OCI-M1 (cell line): Measurements from ENCODE around the gene MBTPS1.
"Not testable (repeated sequence)": the region's sequence is repeated elsewhere in the genome, so short reads cannot be mapped to it uniquely, and the experiment has no call there.

ENCODE experiments used
- DNase-seq: peaks from one replicate; lab custom pipeline; 2025; lab: John Stamatoyannopoulos, UW

Gene MBTPS1

DNA sequence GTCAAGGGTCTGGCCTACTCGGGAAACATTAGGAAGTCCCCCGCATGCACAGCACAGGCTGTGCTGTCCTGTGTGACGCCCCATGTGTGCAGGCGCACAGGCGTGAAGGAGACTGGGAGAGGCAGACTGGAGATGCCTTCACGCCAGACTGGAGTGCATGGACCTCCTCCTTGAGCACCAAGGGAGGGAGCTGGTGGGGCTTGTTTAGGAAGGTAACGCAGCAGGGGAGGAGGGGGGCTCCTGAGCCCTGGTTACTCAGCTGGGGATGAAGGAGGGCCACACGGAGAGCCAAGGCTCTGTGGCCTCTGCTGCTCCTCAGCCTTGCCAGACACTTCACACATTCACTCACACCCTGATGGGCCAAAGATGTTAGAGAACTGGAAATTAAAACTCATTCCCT lies 20.5 kb upstream of the MBTPS1 start:
- DNase-seq: no peak

GRCh38 chr16:84136331-84137125 lies 19.8 kb upstream of the MBTPS1 start:
- no peak for DNase-seq

- peak; percentile 59 for DNase-seq
Observed at GRCh38 chr16:84132527-84133285, 16.0 kb upstream of the MBTPS1 start.

- DNase-seq: no peak
Observed at GRCh38 chr16:84131117-84131516, 14.4 kb upstream of the MBTPS1 start.

- DNase-seq: no peak
Observed at GRCh38 chr16:84124257-84125073, 7.7 kb upstream of the MBTPS1 start.

DNA sequence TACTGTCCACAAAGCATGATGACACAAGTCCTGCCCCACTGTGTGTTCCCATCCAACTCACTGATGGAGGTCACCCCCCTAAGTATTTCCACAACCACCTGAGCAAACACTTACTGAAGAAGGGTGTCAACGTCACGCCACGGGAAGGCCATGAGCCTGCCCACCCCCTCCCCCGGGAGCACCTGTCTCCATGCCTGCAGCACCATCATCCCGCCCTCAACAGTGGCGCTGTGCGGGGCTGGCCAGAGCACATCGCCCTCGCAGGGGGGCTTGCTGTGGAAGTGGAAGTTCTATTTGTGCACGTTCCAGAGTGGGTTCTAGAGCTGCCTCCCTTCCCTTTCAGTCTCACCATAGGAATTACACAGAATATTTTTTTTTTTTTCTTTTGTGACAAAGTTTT lies 4.3 kb upstream of the MBTPS1 start:
- DNase-seq: no peak

- DNase-seq: peak; percentile 8
Observed at GRCh38 chr16:84120023-84120422, 3.3 kb upstream of the MBTPS1 start.

GRCh38 chr16:84119368-84119767 lies 2.6 kb upstream of the MBTPS1 start:
- DNase-seq: no peak

DNA sequence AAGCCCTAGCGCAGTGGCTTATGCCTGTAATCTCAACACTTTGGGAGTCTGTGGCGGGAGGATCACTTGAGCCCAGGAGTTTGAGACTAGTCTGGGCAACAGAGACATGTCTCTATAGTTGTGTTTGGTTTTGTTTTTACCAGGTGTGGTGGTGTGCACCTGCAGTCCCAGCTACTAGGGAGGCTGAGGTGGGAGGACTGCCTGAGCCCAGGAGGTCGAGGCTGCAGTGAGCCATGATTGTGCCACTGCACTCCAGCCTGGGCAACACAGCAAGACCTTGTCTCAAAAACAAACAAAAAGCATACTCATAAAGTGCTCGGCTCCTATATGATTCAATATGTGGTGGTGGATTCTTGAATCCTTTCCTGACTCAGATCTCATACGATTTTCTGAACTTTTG lies 1.6 kb upstream of the MBTPS1 start:
- DNase-seq: not testable (repeated sequence)

GRCh38 chr16:84117494-84117843 lies 727 bp upstream of the MBTPS1 start:
- DNase-seq: peak; percentile 60

DNA sequence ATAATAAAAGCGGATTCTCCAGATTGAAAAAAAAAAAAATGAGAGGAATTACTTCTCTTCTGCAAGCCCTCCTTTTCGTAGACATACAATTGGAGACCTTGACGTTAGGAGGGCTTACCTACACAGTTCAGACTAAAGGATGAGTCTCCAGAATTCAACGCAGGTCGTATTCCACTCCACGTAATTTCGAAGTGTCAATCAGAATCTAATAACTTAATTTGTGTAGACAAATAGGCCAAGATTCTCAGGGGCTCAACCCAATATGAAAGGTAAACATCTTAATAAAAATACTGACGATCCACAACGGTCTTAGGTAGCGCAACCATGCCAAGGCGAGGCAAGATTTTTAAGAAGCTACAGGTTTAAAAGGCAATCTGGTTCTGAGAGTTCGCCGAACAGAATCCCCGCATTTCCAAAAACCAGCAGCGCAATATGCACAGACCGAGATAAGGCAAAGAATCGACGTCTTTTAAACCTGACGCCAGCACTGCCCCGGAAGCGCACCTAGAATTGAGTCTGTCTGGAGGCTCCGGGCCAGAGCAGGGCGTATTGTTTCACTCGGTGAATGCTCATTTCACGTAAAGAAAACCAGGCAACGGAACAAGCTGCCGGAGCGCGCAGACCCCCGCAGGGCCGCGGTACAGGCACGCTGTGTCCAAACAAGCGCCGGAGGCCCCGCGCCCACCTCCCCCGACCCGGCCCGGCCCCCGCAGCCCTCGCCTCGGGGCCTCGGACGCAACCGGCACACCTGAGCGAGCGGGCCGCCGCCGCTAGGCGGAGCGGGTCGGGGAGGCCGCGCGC lies 623 bp downstream of the MBTPS1 start:
- peak; percentile 88 for DNase-seq

GRCh38 chr16:84111949-84112348 lies 4.8 kb downstream of the MBTPS1 start:
- not testable (repeated sequence) for DNase-seq

- no peak for DNase-seq
Observed at GRCh38 chr16:84111525-84111924, 5.2 kb downstream of the MBTPS1 start.

GRCh38 chr16:84110527-84110926 lies 6.2 kb downstream of the MBTPS1 start:
- DNase-seq: no peak

- no peak for DNase-seq
Observed at GRCh38 chr16:84109598-84110335, 7.0 kb downstream of the MBTPS1 start.

DNA sequence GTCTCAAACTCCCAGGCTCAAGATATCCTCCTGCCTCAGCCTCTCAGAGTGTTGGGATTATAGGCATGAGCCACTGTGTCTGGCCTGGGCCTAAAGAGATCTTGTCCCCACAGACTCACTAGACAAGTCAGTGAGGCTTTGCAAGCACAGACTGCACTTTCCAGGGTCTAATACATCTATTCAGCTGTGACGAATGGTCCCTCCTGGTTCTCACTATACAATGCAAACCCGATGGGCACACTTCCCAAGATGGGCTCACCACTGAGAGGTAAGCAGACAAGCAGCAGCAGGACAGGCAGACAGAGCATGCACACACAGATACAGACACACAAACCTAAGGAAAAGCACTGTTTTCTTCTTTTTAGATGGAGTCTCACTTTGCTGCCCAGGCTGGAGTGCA lies 8.8 kb downstream of the MBTPS1 start:
- DNase-seq: no peak

- DNase-seq: no peak
Observed at GRCh38 chr16:84105948-84106740, 10.6 kb downstream of the MBTPS1 start.

- no peak for DNase-seq
Observed at GRCh38 chr16:84105301-84105815, 11.4 kb downstream of the MBTPS1 start.

GRCh38 chr16:84104231-84104630 lies 12.5 kb downstream of the MBTPS1 start:
- no peak for DNase-seq

DNA sequence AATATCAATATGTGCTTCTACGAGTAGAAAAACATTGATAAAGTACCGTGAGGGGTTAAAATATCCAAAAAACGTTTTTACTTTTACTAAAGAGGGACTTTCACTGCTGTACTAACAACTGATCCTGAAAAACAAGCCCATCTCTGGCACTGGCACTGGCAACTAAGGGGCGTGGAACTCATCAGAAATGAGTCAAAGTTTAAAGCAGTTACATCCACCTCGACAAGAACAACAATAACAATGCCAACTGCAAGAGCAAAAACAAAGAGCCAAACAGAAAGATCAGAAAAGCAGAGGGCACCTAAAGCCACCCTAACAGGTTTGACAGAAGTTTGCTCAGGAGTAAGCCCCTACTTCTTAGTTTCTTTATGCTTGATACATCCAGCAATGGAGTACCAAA lies 13.1 kb downstream of the MBTPS1 start:
- no peak for DNase-seq
